GM23338 (cell line): ENCODE results near the gene ZZZ3. TPM values are rescaled to one million over a fixed set of nuclear protein-coding genes. Genes with fewer than 3 reads are reported as not detected.
"Not testable (repeated sequence)": the region's sequence is repeated elsewhere in the genome, so short reads cannot be mapped to it uniquely, and the experiment has no call there.

Experiments used
- ATAC-seq: fragments of 200-7000 bp; cut with Tn5 transposase; 3 replicates; pipeline ENCODE4 v1.9.1; 2020
- DNase-seq: peaks from one replicate; pipeline ENCODE4 v3.0.0-alpha.2; 2015; ENCODE audit warnings: low spot score
- H2AFZ ChIP-seq: fragments of 200-600 bp; sonication (generic); 2 replicates; pipeline ENCODE4 v1.8.0; 2016; ENCODE audit warnings: antibody characterized with exemption, mild to moderate bottlenecking, moderate library complexity
- H3F3A ChIP-seq: fragments of 200-600 bp; sonication (generic); replicated peaks from 2 replicates; pipeline ENCODE4 v1.8.0; 2017; ENCODE audit warnings: antibody characterized with exemption, mixed run types, low read depth
- H3K27ac ChIP-seq: fragments of 200-600 bp; sonication (generic); 2 replicates; pipeline ENCODE4 v1.6.1; 2016; ENCODE audit warnings: low read depth
- H3K27me3 ChIP-seq: fragments of 200-600 bp; sonication (generic); 2 replicates; pipeline ENCODE4 v1.8.0; 2016; ENCODE audit warnings: mild to moderate bottlenecking, mixed run types, moderate library complexity; ENCODE audit not compliant: insufficient read depth
- H3K36me3 ChIP-seq: fragments of 200-600 bp; sonication (generic); 2 replicates; pipeline ENCODE4 v1.8.0; 2016; ENCODE audit warnings: mild to moderate bottlenecking; ENCODE audit not compliant: insufficient read depth
- H3K4me1 ChIP-seq: fragments of 200-600 bp; sonication (generic); 2 replicates; pipeline ENCODE4 v1.8.0; 2016; ENCODE audit warnings: mild to moderate bottlenecking, moderate library complexity; ENCODE audit not compliant: insufficient read depth
- H3K4me2 ChIP-seq: fragments of 200-600 bp; sonication (generic); 2 replicates; pipeline ENCODE4 v1.7.1; 2017; ENCODE audit warnings: mixed run types
- H3K4me3 ChIP-seq: fragments of 200-600 bp; sonication (generic); 2 replicates; pipeline ENCODE4 v1.6.1; 2016; ENCODE audit warnings: mixed run types
- H3K79me2 ChIP-seq: fragments of 200-600 bp; sonication (generic); replicated peaks from 2 replicates; pipeline ENCODE4 v1.8.0; 2017; ENCODE audit warnings: mild to moderate bottlenecking; ENCODE audit not compliant: insufficient read depth
- H3K9me2 ChIP-seq: fragments of 200-600 bp; sonication (generic); 2 replicates; pipeline ENCODE4 v1.8.0; 2017; ENCODE audit not compliant: insufficient read depth
- H4K20me1 ChIP-seq: fragments of 200-600 bp; sonication (generic); replicated peaks from 2 replicates; pipeline ENCODE4 v1.8.0; 2017; ENCODE audit warnings: mild to moderate bottlenecking; ENCODE audit not compliant: insufficient read depth
- H3K27ac Mint-ChIP-seq: 2 replicates; pipeline ENCODE4 v1.8.0; 2020; ENCODE audit warnings: inconsistent platforms, mild to moderate bottlenecking, moderate library complexity, mixed read lengths
- H3K27me3 Mint-ChIP-seq: 3 replicates; pipeline ENCODE4 v1.8.0; 2022; ENCODE audit warnings: low read depth, mild to moderate bottlenecking, moderate library complexity, mixed read lengths, inconsistent platforms; ENCODE audit not compliant: insufficient read depth, poor library complexity
- H3K36me3 Mint-ChIP-seq: 3 replicates; pipeline ENCODE4 v1.8.0; 2021; ENCODE audit warnings: low read depth, mild to moderate bottlenecking, inconsistent platforms, moderate library complexity, mixed read lengths
- H3K4me1 Mint-ChIP-seq: 3 replicates; pipeline ENCODE4 v1.8.0; 2020; ENCODE audit warnings: mild to moderate bottlenecking, inconsistent platforms, mixed read lengths
- H3K4me3 Mint-ChIP-seq: 3 replicates; pipeline ENCODE4 v1.8.0; 2021; ENCODE audit warnings: moderate library complexity, mild to moderate bottlenecking, inconsistent platforms, mixed read lengths
- H3K9me3 Mint-ChIP-seq: 3 replicates; pipeline ENCODE4 v1.8.0; 2020; ENCODE audit warnings: moderate library complexity, mild to moderate bottlenecking, inconsistent platforms, mixed read lengths
- CTCF ChIP-seq, 2 experiments: fragments of 200-600 bp in 1 of 2; sonication (generic) in 1 of 2; conservative IDR thresholded peaks; 2 replicates each; pipeline versions ENCODE4 v1.5.1 to v1.6.1; 2016 to 2017; ENCODE audit warnings: antibody characterized with exemption in 2 of 2, low read depth in 2 of 2, mild to moderate bottlenecking in 2 of 2, moderate library complexity in 1 of 2
- EZH2 ChIP-seq: fragments of 200-600 bp; sonication (generic); IDR thresholded peaks from one replicate; pipeline ENCODE4 v1.8.0; 2017; ENCODE audit warnings: antibody characterized with exemption, mild to moderate bottlenecking, low read depth; ENCODE audit not compliant: unreplicated experiment
- JUNB ChIP-seq: IDR thresholded peaks from one replicate; pipeline ENCODE4 v1.6.1; 2016; ENCODE audit warnings: antibody characterized with exemption; ENCODE audit not compliant: unreplicated experiment
- NANOG ChIP-seq: IDR thresholded peaks from 2 replicates; pipeline ENCODE4 v1.6.1; 2016; ENCODE audit warnings: antibody characterized with exemption, borderline replicate concordance
- STAT1 ChIP-seq: IDR thresholded peaks from one replicate; pipeline ENCODE4 v1.6.1; 2016; ENCODE audit warnings: antibody characterized with exemption; ENCODE audit not compliant: unreplicated experiment
- ZNF462 ChIP-seq: fragments of 250-450 bp; sonication (Bioruptor Pico); IDR thresholded peaks from 2 replicates; pipeline ENCODE4 v1.5.0; 2020; ENCODE audit warnings: mild to moderate bottlenecking, moderate library complexity
- polyA plus RNA-seq: library from polyadenylated mRNA; unstranded; fragments of >200 nt; fragmentation: Nextera tagmentation; extraction: Ambion mirVana; gene quantifications from 2 replicates; pipeline ENCODE4 v1.2.1, GENCODE V29; 2016
- total RNA-seq: library from RNA; depleted of rRNA; stranded (reverse); fragments of >200 nt; shearing (Covaris generic); gene quantifications from 2 replicates; pipeline ENCODE4 v1.2.3, GENCODE V29; 2014

ZZZ3 gene
- total and polyA plus RNA-seq, 2 experiments from 2014 or later = 33.4 to 107 TPM

GRCh38 chr1:77699673-77700072 lies 17.2 kb upstream of the ZZZ3 start:
- not testable (repeated sequence) for ATAC-seq, H3K27me3 Mint-ChIP-seq, H3K4me3 Mint-ChIP-seq, H3K4me2 ChIP-seq, H3K4me3 ChIP-seq, DNase-seq, H3K27me3 ChIP-seq, H4K20me1 ChIP-seq, H3K79me2 ChIP-seq, H3K9me3 Mint-ChIP-seq, H3F3A ChIP-seq, H3K4me1 ChIP-seq, H3K27ac ChIP-seq, H3K27ac Mint-ChIP-seq, H3K9me2 ChIP-seq, H3K4me1 Mint-ChIP-seq, H3K36me3 ChIP-seq, H2AFZ ChIP-seq
- H3K36me3 Mint-ChIP-seq = peaks cover 13% of the 10 kb centered on the region; the same call in 2 of the 3 replicates

- no peak overlapping the region for H3K4me3 Mint-ChIP-seq
- H2AFZ ChIP-seq = no peak overlapping the region
- ATAC-seq = no peak
- TF ChIP-seq JUNB = no peak
- TF ChIP-seq NANOG = no peak
- no peak for TF ChIP-seq ZNF462 (CRISPR knock-in tag)
- no peak for TF ChIP-seq EZH2
- no peak for TF ChIP-seq CTCF (conservative IDR thresholded peaks at IDR 0.05; ENCODE audit: low read depth in 2 of 2)
- TF ChIP-seq STAT1 = no peak
- no peaks in the 10 kb centered on the region for H3K27me3 ChIP-seq
- no peaks in the 10 kb centered on the region for H4K20me1 ChIP-seq
- H3K27me3 Mint-ChIP-seq = no peaks in the 10 kb centered on the region
- H3K36me3 ChIP-seq = no peaks in the 10 kb centered on the region
- H3K36me3 Mint-ChIP-seq = peaks cover 19% of the 10 kb centered on the region; the same call in 2 of the 3 replicates
- no peak overlapping the region for H3K27ac ChIP-seq
- 0 out of 2 replicates have a peak, but pooled peaks cover 3% of the 10 kb centered on the region for H3K9me2 ChIP-seq
- no peak overlapping the region for H3K4me3 ChIP-seq
- DNase-seq = no peak
- no peaks in the 10 kb centered on the region for H3F3A ChIP-seq
- no peak overlapping the region for H3K27ac Mint-ChIP-seq
- H3K4me2 ChIP-seq = no peak overlapping the region
- no peaks in the 10 kb centered on the region for H3K4me1 ChIP-seq
- H3K79me2 ChIP-seq = no peaks in the 10 kb centered on the region
- H3K9me3 Mint-ChIP-seq = no peaks in the 10 kb centered on the region
- no peaks in the 10 kb centered on the region for H3K4me1 Mint-ChIP-seq
These were observed 15.0 kb upstream of the ZZZ3 start for GRCh38 chr1:77697441-77697840.
